PC-3 (cell line): ENCODE measurements around the gene GRB10.

Experiments used
- EZH2 ChIP-seq: fragments of 300-600 bp; sonication (generic); IDR thresholded peaks from one replicate; pipeline ENCODE4 v1.6.1; 2017; ENCODE audit warnings: antibody characterized with exemption, mild to moderate bottlenecking, low read length; ENCODE audit not compliant: unreplicated experiment
- TF ChIP-seq, protein P1 (sequence below): fragments of 300-600 bp; sonication (generic); conservative IDR thresholded peaks from 2 replicates; pipeline ENCODE4 v1.5.1; 2017; ENCODE audit warnings: antibody characterized with exemption, low read depth, mild to moderate bottlenecking, low read length

DNA sequence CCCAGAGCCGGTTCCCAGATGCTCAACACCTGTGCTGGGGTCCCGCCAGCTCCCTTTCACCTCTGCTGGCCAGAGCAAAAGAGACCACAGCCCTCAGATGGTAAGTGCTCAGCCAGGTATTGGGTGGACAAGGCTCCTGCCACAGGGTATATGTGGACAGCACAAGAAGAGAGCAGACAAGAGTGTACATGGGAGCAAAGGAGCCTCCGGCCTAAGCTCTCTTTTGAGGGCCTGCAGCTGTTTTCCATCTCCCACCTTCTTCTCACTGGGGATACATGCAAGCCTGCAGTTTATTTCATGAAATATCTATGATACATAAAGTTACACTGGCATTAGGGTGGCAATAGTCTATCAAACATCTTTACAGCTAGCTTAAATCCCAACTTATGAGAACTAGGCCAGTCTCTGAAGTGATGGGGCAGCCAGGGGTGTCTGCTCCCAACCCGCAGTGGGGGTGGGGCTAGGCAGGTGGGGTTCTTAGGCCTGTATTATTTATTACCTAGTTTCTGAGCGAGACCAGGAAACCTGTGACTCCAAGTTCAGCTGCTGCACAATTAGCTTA, 167.1 kb downstream of the GRB10 start:
- TF ChIP-seq EZH2: no peak
- TF ChIP-seq, protein P1, sequence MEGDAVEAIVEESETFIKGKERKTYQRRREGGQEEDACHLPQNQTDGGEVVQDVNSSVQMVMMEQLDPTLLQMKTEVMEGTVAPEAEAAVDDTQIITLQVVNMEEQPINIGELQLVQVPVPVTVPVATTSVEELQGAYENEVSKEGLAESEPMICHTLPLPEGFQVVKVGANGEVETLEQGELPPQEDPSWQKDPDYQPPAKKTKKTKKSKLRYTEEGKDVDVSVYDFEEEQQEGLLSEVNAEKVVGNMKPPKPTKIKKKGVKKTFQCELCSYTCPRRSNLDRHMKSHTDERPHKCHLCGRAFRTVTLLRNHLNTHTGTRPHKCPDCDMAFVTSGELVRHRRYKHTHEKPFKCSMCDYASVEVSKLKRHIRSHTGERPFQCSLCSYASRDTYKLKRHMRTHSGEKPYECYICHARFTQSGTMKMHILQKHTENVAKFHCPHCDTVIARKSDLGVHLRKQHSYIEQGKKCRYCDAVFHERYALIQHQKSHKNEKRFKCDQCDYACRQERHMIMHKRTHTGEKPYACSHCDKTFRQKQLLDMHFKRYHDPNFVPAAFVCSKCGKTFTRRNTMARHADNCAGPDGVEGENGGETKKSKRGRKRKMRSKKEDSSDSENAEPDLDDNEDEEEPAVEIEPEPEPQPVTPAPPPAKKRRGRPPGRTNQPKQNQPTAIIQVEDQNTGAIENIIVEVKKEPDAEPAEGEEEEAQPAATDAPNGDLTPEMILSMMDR: no peak
